Mesothelial cell of epicardium (in vitro differentiated cells): ENCODE results near the gene SGMS1. TPM values are rescaled to one million over a fixed set of nuclear protein-coding genes. Genes with fewer than 3 reads are reported as not detected.

Experiments
- DNase-seq, 2 experiments: peaks; one replicate each; pipeline ENCODE4 v3.0.0; 2021; ENCODE audit warnings: low spot score in 2 of 2; ENCODE audit not compliant: unreplicated experiment in 2 of 2
- H3K27ac Mint-ChIP-seq: 2 replicates; pipeline ENCODE4 v1.8.0; 2021; ENCODE audit warnings: mixed read lengths
- H3K27me3 Mint-ChIP-seq: 2 replicates; pipeline ENCODE4 v1.8.0; 2021; ENCODE audit warnings: low read depth, mixed read lengths
- H3K36me3 Mint-ChIP-seq: 2 replicates; pipeline ENCODE4 v1.8.0; 2021; ENCODE audit warnings: mixed read lengths
- H3K4me1 Mint-ChIP-seq: 2 replicates; pipeline ENCODE4 v1.8.0; 2021; ENCODE audit warnings: mixed read lengths
- H3K4me3 Mint-ChIP-seq: 2 replicates; pipeline ENCODE4 v1.8.0; 2021; ENCODE audit warnings: mild to moderate bottlenecking, moderate library complexity, mixed read lengths
- H3K9me3 Mint-ChIP-seq: 2 replicates; pipeline ENCODE4 v1.8.0; 2021; ENCODE audit warnings: mixed read lengths
- CTCF ChIP-seq: fragments of 200-600 bp; sonication (generic); IDR thresholded peaks from one replicate; pipeline ENCODE4 v1.5.0; 2021; ENCODE audit warnings: antibody characterized with exemption; ENCODE audit not compliant: unreplicated experiment
- total RNA-seq: library from RNA; stranded (reverse); gene quantifications from 3 replicates; pipeline ENCODE4 v1.2.1, GENCODE V29; 2021

SGMS1 gene
- total RNA-seq, 1 donor from 2014 or later, result 14.9 TPM

GRCh38 chr10:50523357-50523756 lies 100.4 kb downstream of the SGMS1 start:
- Mint-ChIP-seq H3K9me3 (no peaks in the 10 kb centered on the region), H3K27me3 (no peaks in the 10 kb centered on the region), H3K36me3 (no peaks in the 10 kb centered on the region), H3K4me3 (no peak overlapping the region), H3K4me1 (no peaks in the 10 kb centered on the region), H3K27ac (no peak overlapping the region)
- no peak for DNase-seq
- TF ChIP-seq CTCF, result no peak

- H3K9me3 Mint-ChIP-seq, result no peaks in the 10 kb centered on the region
- DNase-seq, result no peak
- H3K4me3 Mint-ChIP-seq, result no peak overlapping the region
- H3K36me3 Mint-ChIP-seq, result no peaks in the 10 kb centered on the region
- no peak overlapping the region for H3K27ac Mint-ChIP-seq
- no peak for TF ChIP-seq CTCF
- no peaks in the 10 kb centered on the region for H3K27me3 Mint-ChIP-seq
- H3K4me1 Mint-ChIP-seq, result no peaks in the 10 kb centered on the region
These were observed 100.8 kb downstream of the SGMS1 start for GRCh38 chr10:50522908-50523307.

- TF ChIP-seq CTCF, result no peak
- Mint-ChIP-seq H3K27ac (no peak overlapping the region), H3K27me3 (no peaks in the 10 kb centered on the region), H3K9me3 (no peaks in the 10 kb centered on the region), H3K4me1 (no peaks in the 10 kb centered on the region), H3K36me3 (no peaks in the 10 kb centered on the region), H3K4me3 (no peak overlapping the region)
- no peak for DNase-seq
These were observed 103.6 kb downstream of the SGMS1 start for GRCh38 chr10:50520115-50520514.

GRCh38 chr10:50517626-50518025 lies 106.1 kb downstream of the SGMS1 start:
- no peaks in the 10 kb centered on the region for H3K4me1 Mint-ChIP-seq
- TF ChIP-seq CTCF, result no peak

GRCh38 chr10:50516171-50516570 lies 107.6 kb downstream of the SGMS1 start:
- Mint-ChIP-seq H3K4me3 (no peak overlapping the region), H3K4me1 (peaks cover 7% of the 10 kb centered on the region), H3K27me3 (no peaks in the 10 kb centered on the region), H3K36me3 (no peaks in the 10 kb centered on the region), H3K9me3 (no peaks in the 10 kb centered on the region), H3K27ac (no peak overlapping the region)
- no peak for TF ChIP-seq CTCF
- no peak for DNase-seq

More at GRCh38 chr10:50517626-50518025, 106.1 kb downstream of the SGMS1 start:
- no peak overlapping the region for H3K4me3 Mint-ChIP-seq
- no peak for DNase-seq
- H3K9me3 Mint-ChIP-seq, result no peaks in the 10 kb centered on the region
- no peaks in the 10 kb centered on the region for H3K36me3 Mint-ChIP-seq
- H3K27ac Mint-ChIP-seq, result no peak overlapping the region
- H3K27me3 Mint-ChIP-seq, result no peaks in the 10 kb centered on the region

- Mint-ChIP-seq H3K9me3 (no peaks in the 10 kb centered on the region), H3K4me1 (peaks cover 7% of the 10 kb centered on the region), H3K27me3 (no peaks in the 10 kb centered on the region), H3K27ac (no peak overlapping the region), H3K36me3 (no peaks in the 10 kb centered on the region), H3K4me3 (no peak overlapping the region)
- no peak for TF ChIP-seq CTCF
- DNase-seq, result no peak
These were observed 108.3 kb downstream of the SGMS1 start for GRCh38 chr10:50515420-50515819.
